AG09309 (cell line): ENCODE measurements around the gene CCDC127.

ENCODE experiments used
- DNase-seq: peaks from one replicate; pipeline ENCODE4 v3.0.0-alpha.2; 2010; ENCODE audit warnings: low read depth
- H3K4me3 ChIP-seq: 2 replicates; pipeline ENCODE4 v1.5.1; 2011; ENCODE audit warnings: mild to moderate bottlenecking, low read depth, low read length, moderate library complexity; ENCODE audit not compliant: control insufficient read depth
- CTCF ChIP-seq: IDR thresholded peaks from 2 replicates; pipeline ENCODE4 v1.5.1; 2011; ENCODE audit warnings: mild to moderate bottlenecking, low read depth, low read length, inconsistent platforms; ENCODE audit not compliant: insufficient read depth, control insufficient read depth; ENCODE audit errors: missing control alignments

Gene CCDC127

GRCh38 chr5:157801-158200, 60.2 kb downstream of the CCDC127 start:
- no peak overlapping the region for H3K4me3 ChIP-seq
- TF ChIP-seq CTCF = no peak
- no peak for DNase-seq

- no peak for DNase-seq
- no peak for TF ChIP-seq CTCF
- no peak overlapping the region for H3K4me3 ChIP-seq
Measured at GRCh38 chr5:157126-157715, 60.7 kb downstream of the CCDC127 start.

GRCh38 chr5:156411-157072, 61.4 kb downstream of the CCDC127 start:
- TF ChIP-seq CTCF = no peak
- DNase-seq = no peak
- H3K4me3 ChIP-seq = no peak overlapping the region

GRCh38 chr5:155651-156410, 62.1 kb downstream of the CCDC127 start:
- no peak for DNase-seq
- no peak for TF ChIP-seq CTCF
- no peak overlapping the region for H3K4me3 ChIP-seq

GRCh38 chr5:154826-155225, 63.1 kb downstream of the CCDC127 start:
- no peak overlapping the region for H3K4me3 ChIP-seq
- no peak for DNase-seq
- no peak for TF ChIP-seq CTCF

GRCh38 chr5:154236-154635, 63.7 kb downstream of the CCDC127 start:
- no peak overlapping the region for H3K4me3 ChIP-seq
- no peak for DNase-seq
- TF ChIP-seq CTCF = no peak
